Mesenchymal stem cell (in vitro differentiated cells and primary cell): ENCODE results near the gene OSGIN1.

Source experiments
- DNase-seq: peaks from one replicate; pipeline ENCODE4 v3.0.0-alpha.2; 2013
- H2AFZ ChIP-seq: one replicate; pipeline ENCODE4 v1.6.1; 2013; ENCODE audit warnings: low read depth, mild to moderate bottlenecking, control low read depth, inconsistent platforms, low read length, moderate library complexity
- H2AK5ac ChIP-seq: 2 replicates; pipeline ENCODE4 v1.6.1; 2013; ENCODE audit warnings: low read length, moderate library complexity, mild to moderate bottlenecking, inconsistent platforms; ENCODE audit not compliant: severe bottlenecking
- H2BK120ac ChIP-seq: one replicate; pipeline ENCODE4 v1.6.1; 2013; ENCODE audit warnings: low read depth, mild to moderate bottlenecking, inconsistent platforms, low read length, moderate library complexity
- H2BK12ac ChIP-seq, 2 experiments: one replicate each; pipeline ENCODE4 v1.6.1; 2013; ENCODE audit warnings: inconsistent platforms in 2 of 2, low read length in 2 of 2, mild to moderate bottlenecking in 2 of 2, moderate library complexity in 2 of 2, control low read depth in 1 of 2
- H2BK15ac ChIP-seq: one replicate; pipeline ENCODE4 v1.6.1; 2013; ENCODE audit warnings: mild to moderate bottlenecking, low read depth, inconsistent platforms; ENCODE audit not compliant: poor library complexity, severe bottlenecking
- H2BK5ac ChIP-seq: 2 replicates; pipeline ENCODE4 v1.6.1; 2013; ENCODE audit warnings: low read depth, mild to moderate bottlenecking, low read length, control low read depth, inconsistent platforms; ENCODE audit not compliant: poor library complexity, severe bottlenecking
- H3K14ac ChIP-seq, 2 experiments: one replicate each; pipeline ENCODE4 v1.6.1; 2013; ENCODE audit warnings: inconsistent platforms in 2 of 2, low read length in 2 of 2, control low read depth in 1 of 2, mild to moderate bottlenecking in 1 of 2, moderate library complexity in 1 of 2
- H3K18ac ChIP-seq, 2 experiments: one replicate each; pipeline ENCODE4 v1.6.1; 2013; ENCODE audit warnings: inconsistent platforms in 2 of 2, low read length in 2 of 2, control low read depth in 1 of 2, low read depth in 1 of 2, mild to moderate bottlenecking in 1 of 2
- H3K23ac ChIP-seq, 2 experiments: one replicate each; pipeline ENCODE4 v1.6.1; 2013; ENCODE audit warnings: inconsistent platforms in 2 of 2, low read length in 2 of 2, mild to moderate bottlenecking in 2 of 2, moderate library complexity in 2 of 2, control low read depth in 1 of 2
- H3K27ac ChIP-seq: 2 replicates; pipeline ENCODE4 v1.5.1; 2013; ENCODE audit warnings: mild to moderate bottlenecking, moderate library complexity, low read length, control low read depth, inconsistent platforms; ENCODE audit not compliant: poor library complexity, severe bottlenecking
- H3K27me3 ChIP-seq, 2 experiments: 2 replicates each; pipeline versions ENCODE4 v1.6.1 to v1.7.0; 2013; ENCODE audit warnings: low read length in 2 of 2, mild to moderate bottlenecking in 2 of 2, moderate library complexity in 2 of 2, control low read depth in 1 of 2, inconsistent platforms in 1 of 2; ENCODE audit not compliant: control insufficient read depth in 1 of 2, insufficient read depth in 1 of 2
- H3K36me3 ChIP-seq, 2 experiments: 2 replicates each; pipeline versions ENCODE4 v1.6.1 to v1.7.0; 2013; ENCODE audit warnings: low read length in 2 of 2, control low read depth in 1 of 2, inconsistent platforms in 1 of 2, low read depth in 1 of 2, mild to moderate bottlenecking in 1 of 2; ENCODE audit not compliant: insufficient read depth in 2 of 2, control insufficient read depth in 1 of 2
- H3K4ac ChIP-seq, 2 experiments: one replicate each; pipeline ENCODE4 v1.6.1; 2013; ENCODE audit warnings: inconsistent platforms in 2 of 2, low read length in 2 of 2, mild to moderate bottlenecking in 2 of 2, moderate library complexity in 2 of 2, control low read depth in 1 of 2, low read depth in 1 of 2
- H3K4me1 ChIP-seq: 2 replicates; pipeline ENCODE4 v1.6.1; 2013; ENCODE audit warnings: low read depth, low read length, control low read depth; ENCODE audit not compliant: control insufficient read depth, insufficient read depth
- H3K4me2 ChIP-seq: 2 replicates; pipeline ENCODE4 v1.6.1; 2013; ENCODE audit warnings: low read length, mild to moderate bottlenecking, inconsistent platforms; ENCODE audit not compliant: poor library complexity, severe bottlenecking
- H3K4me3 ChIP-seq, 2 experiments: 2 replicates each; pipeline versions ENCODE4 v1.5.1 to v1.7.0; 2013; ENCODE audit warnings: low read length in 2 of 2, mild to moderate bottlenecking in 2 of 2, control low read depth in 1 of 2, low read depth in 1 of 2; ENCODE audit not compliant: insufficient read depth in 1 of 2
- H3K79me1 ChIP-seq: replicated peaks from 2 replicates; pipeline ENCODE4 v1.6.1; 2013; ENCODE audit warnings: mild to moderate bottlenecking, control low read depth, low read length, inconsistent platforms; ENCODE audit not compliant: poor library complexity, severe bottlenecking
- H3K9ac ChIP-seq: 2 replicates; pipeline ENCODE4 v1.7.0; 2013; ENCODE audit warnings: mild to moderate bottlenecking, low read length, moderate library complexity
- H3K9me3 ChIP-seq: 2 replicates; pipeline ENCODE4 v1.7.0; 2013; ENCODE audit warnings: mild to moderate bottlenecking, low read length; ENCODE audit not compliant: control insufficient read depth
- H4K8ac ChIP-seq: one replicate; pipeline ENCODE4 v1.6.1; 2013; ENCODE audit warnings: inconsistent platforms, mild to moderate bottlenecking, low read length, moderate library complexity
- H4K91ac ChIP-seq: one replicate; pipeline ENCODE4 v1.6.1; 2013; ENCODE audit warnings: mild to moderate bottlenecking, low read length, inconsistent platforms
- WGBS: methylation state at CpG from one replicate; pipeline ENCODE4 v1.1.7; 2013; ENCODE audit warnings: mixed read lengths; 5-methylcytosine and 5-hydroxymethylcytosine counted together

OSGIN1 gene

GRCh38 chr16:83932955-83933673 is 19.9 kb upstream of the OSGIN1 start:
- WGBS: 90% methylated on average over 25 of the region's 25 CpGs
- H3K14ac ChIP-seq: no peak overlapping the region
- H2BK15ac ChIP-seq: no peak overlapping the region
- H2BK5ac ChIP-seq: no peak overlapping the region
- H4K91ac ChIP-seq: no peak overlapping the region
- H2BK120ac ChIP-seq: no peak overlapping the region
- no peaks in the 10 kb centered on the region for H3K9me3 ChIP-seq
- peak; percentile 16 for DNase-seq
- no peak overlapping the region for H3K9ac ChIP-seq
- peaks cover 39 to 49% of the 10 kb centered on the region in 2 experiments for H3K27me3 ChIP-seq
- H3K4ac ChIP-seq: no peak overlapping the region
- H3K4me2 ChIP-seq: no peak overlapping the region
- no peak overlapping the region for H2BK12ac ChIP-seq
- H4K8ac ChIP-seq: no peak overlapping the region
- H3K79me1 ChIP-seq: no peaks in the 10 kb centered on the region
- H3K4me1 ChIP-seq: no peaks in the 10 kb centered on the region
- H2AFZ ChIP-seq: no peak overlapping the region
- no peak overlapping the region for H2AK5ac ChIP-seq
- no peak overlapping the region for H3K27ac ChIP-seq
- H3K4me3 ChIP-seq: no peak overlapping the region
- no peaks in the 10 kb centered on the region for H3K36me3 ChIP-seq
- no peak overlapping the region for H3K18ac ChIP-seq
- H3K23ac ChIP-seq: no peak overlapping the region

GRCh38 chr16:83933885-83934683 is 19.0 kb upstream of the OSGIN1 start:
- Histone ChIP-seq H2BK12ac (no peak overlapping the region), H3K9me3 (no peaks in the 10 kb centered on the region), H2BK5ac (no peak overlapping the region), H3K4me1 (no peaks in the 10 kb centered on the region), H4K91ac (no peak overlapping the region), H2AFZ (no peak overlapping the region), H2BK120ac (no peak overlapping the region), H4K8ac (no peak overlapping the region), H3K27ac (no peak overlapping the region), H3K79me1 (no peaks in the 10 kb centered on the region), H3K23ac (no peak overlapping the region), H3K14ac (no peak overlapping the region), H2AK5ac (no peak overlapping the region), H2BK15ac (no peak overlapping the region), H3K27me3 (peaks cover 39 to 51% of the 10 kb centered on the region in 2 experiments), H3K18ac (no peak overlapping the region), H3K36me3 (no peaks in the 10 kb centered on the region), H3K4me2 (no peak overlapping the region), H3K4me3 (no peak overlapping the region), H3K9ac (no peak overlapping the region), H3K4ac (no peak overlapping the region)
- peak; percentile 34 for DNase-seq
- WGBS: 84% methylated on average over 28 of the region's 28 CpGs

DNA sequence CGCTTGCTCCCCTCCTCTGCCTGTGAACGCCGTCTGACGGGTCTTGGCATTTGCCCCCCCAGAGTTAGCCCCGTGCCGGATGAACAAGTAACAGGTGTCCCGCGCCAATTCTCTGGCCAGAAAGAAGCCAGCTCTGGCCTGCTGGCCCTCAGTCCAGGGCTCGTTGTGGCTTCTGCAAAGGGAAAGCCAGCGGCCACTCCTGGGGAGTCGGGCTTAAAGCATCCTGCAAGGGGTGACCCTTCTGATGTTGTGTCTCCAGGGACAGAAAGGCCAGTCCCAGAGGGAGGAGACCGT is 18.4 kb upstream of the OSGIN1 start:
- Histone ChIP-seq H3K9ac (no peak overlapping the region), H3K79me1 (no peaks in the 10 kb centered on the region), H4K91ac (no peak overlapping the region), H3K4me2 (no peak overlapping the region), H3K27me3 (peaks cover 39 to 52% of the 10 kb centered on the region in 2 experiments), H2AFZ (no peak overlapping the region), H3K14ac (no peak overlapping the region), H2BK15ac (no peak overlapping the region), H3K4me3 (no peak overlapping the region), H3K4me1 (no peaks in the 10 kb centered on the region), H3K18ac (no peak overlapping the region), H3K9me3 (no peaks in the 10 kb centered on the region), H4K8ac (no peak overlapping the region), H2BK12ac (no peak overlapping the region), H3K27ac (no peak overlapping the region), H3K4ac (no peak overlapping the region), H2BK120ac (no peak overlapping the region), H2BK5ac (no peak overlapping the region), H2AK5ac (no peak overlapping the region), H3K36me3 (no peaks in the 10 kb centered on the region), H3K23ac (no peak overlapping the region)
- no peak for DNase-seq
- 84% methylated on average over 12 of the region's 12 CpGs for WGBS

DNA sequence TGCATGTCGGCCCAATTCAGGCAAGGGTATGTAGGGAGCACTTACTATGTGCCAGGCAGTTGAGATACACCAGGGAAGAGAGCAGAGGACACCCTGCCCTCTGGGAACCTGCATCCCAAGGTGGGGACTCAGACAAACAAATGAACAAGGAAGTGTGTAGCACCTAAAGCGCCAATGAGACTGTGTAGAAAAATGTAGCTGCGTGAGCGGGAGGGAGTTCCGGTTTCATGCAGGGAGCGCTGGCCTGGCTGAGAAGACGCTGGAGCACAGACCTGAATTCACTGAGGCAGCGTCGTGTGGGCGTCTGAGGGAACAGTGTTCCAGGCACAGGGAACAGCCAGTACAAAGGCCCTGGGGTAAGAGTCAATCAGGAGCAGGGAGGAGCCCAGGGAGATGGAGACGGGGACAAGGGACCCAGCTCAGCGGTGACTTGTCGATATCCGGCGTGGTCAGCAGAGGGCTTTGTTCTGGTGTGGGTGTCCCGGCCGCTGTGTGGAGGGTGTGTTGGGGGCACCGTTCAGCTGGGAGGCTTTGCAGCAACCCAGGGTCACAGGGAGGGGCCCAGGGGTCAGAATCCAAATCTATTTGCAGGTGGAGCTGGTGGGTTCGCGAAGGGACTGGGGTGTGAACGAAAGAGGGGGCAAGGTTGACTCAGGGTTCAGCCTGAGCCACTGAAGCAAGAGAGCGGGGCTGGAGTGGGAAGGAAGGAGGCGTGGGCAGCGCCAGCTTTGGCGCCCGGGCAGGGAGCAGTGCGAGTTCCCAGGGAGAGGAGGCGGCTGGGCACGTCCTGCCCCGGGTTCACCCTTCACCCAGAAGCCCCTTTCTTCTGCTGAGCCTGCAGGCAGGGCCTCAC is 17.8 kb upstream of the OSGIN1 start:
- H3K36me3 ChIP-seq: no peaks in the 10 kb centered on the region
- no peak overlapping the region for H2BK5ac ChIP-seq
- H2AFZ ChIP-seq: no peak overlapping the region
- H3K9me3 ChIP-seq: no peaks in the 10 kb centered on the region
- no peak overlapping the region for H4K91ac ChIP-seq
- H2BK120ac ChIP-seq: no peak overlapping the region
- H3K4me2 ChIP-seq: no peak overlapping the region
- no peak overlapping the region for H3K9ac ChIP-seq
- H3K18ac ChIP-seq: no peak overlapping the region
- H3K4me3 ChIP-seq: no peak overlapping the region
- H2BK12ac ChIP-seq: no peak overlapping the region
- H2BK15ac ChIP-seq: no peak overlapping the region
- no peak overlapping the region for H2AK5ac ChIP-seq
- H3K79me1 ChIP-seq: no peaks in the 10 kb centered on the region
- H3K14ac ChIP-seq: no peak overlapping the region
- H3K27me3 ChIP-seq: peaks cover 39 to 54% of the 10 kb centered on the region in 2 experiments
- no peak for DNase-seq
- no peak overlapping the region for H3K4ac ChIP-seq
- H3K23ac ChIP-seq: no peak overlapping the region
- H3K4me1 ChIP-seq: no peaks in the 10 kb centered on the region
- H4K8ac ChIP-seq: no peak overlapping the region
- WGBS: 90% methylated on average over 23 of the region's 30 CpGs
- no peak overlapping the region for H3K27ac ChIP-seq
